Heart left ventricle (tissue), 16 donors: ENCODE data around the gene XPO1. TPM values are rescaled to one million over a fixed set of nuclear protein-coding genes. Genes with fewer than 3 reads are reported as not detected.
A peak's percentile ranks its signal among the peaks of the same experiment; 100 is the strongest.

Source experiments
- ATAC-seq, 4 donors: fragments of 200-7000 bp; cut with Tn5 transposase; one replicate each; pipeline ENCODE4 v1.9.1; 2020 to 2022; ENCODE audit warnings: moderate library complexity in 4 of 4, mild to moderate bottlenecking in 3 of 4, moderate number of reproducible peaks in 1 of 4
- DNase-seq, 5 donors: peaks; one replicate each; pipeline ENCODE4 v3.0.0-alpha.2; 2020
- H3K27ac ChIP-seq, 12 donors: fragments of 200-600 bp; sonication (generic) in 4 of 12; one replicate each; pipeline versions ENCODE4 v1.5.0 to v1.8.0; 2016 to 2022; ENCODE audit warnings: mild to moderate bottlenecking in 2 of 12
- H3K27me3 ChIP-seq, 9 donors: fragments of 200-600 bp; sonication (generic) in 2 of 9; one replicate each; pipeline versions ENCODE4 v1.5.1 to v1.8.0; 2016 to 2022; ENCODE audit warnings: mild to moderate bottlenecking in 3 of 9
- H3K36me3 ChIP-seq, 9 donors: fragments of 200-600 bp; sonication (generic) in 2 of 9; one replicate each; pipeline versions ENCODE4 v1.5.0 to v1.8.0; 2018 to 2022; ENCODE audit warnings: mild to moderate bottlenecking in 2 of 9
- H3K4me1 ChIP-seq, 12 donors: fragments of 200-600 bp; sonication (generic) in 4 of 12; one replicate each; pipeline versions ENCODE4 v1.5.0 to v1.8.0; 2016 to 2022; ENCODE audit warnings: mild to moderate bottlenecking in 3 of 12
- H3K4me3 ChIP-seq, 12 donors: fragments of 200-600 bp; sonication (generic) in 4 of 12; one replicate each; pipeline versions ENCODE4 v1.5.0 to v1.8.0; 2017 to 2022; ENCODE audit warnings: mild to moderate bottlenecking in 9 of 12, moderate library complexity in 4 of 12
- H3K9me3 ChIP-seq, 12 donors: fragments of 200-600 bp; sonication (generic) in 4 of 12; one replicate each; pipeline versions ENCODE4 v1.5.0 to v1.8.0; 2016 to 2022; ENCODE audit warnings: mild to moderate bottlenecking in 1 of 12
- CTCF ChIP-seq, 12 donors: fragments of 200-600 bp; sonication (generic) in 4 of 12; IDR thresholded peaks; one replicate each; pipeline versions ENCODE4 v1.5.0 to v1.8.0; 2018 to 2022; ENCODE audit warnings: antibody characterized with exemption in 12 of 12, mild to moderate bottlenecking in 5 of 12
- POLR2A ChIP-seq, 2 donors: fragments of 450-650 bp; IDR thresholded peaks; one replicate each; pipeline ENCODE4 v1.6.1; 2017; ENCODE audit warnings: antibody characterized with exemption in 2 of 2, mild to moderate bottlenecking in 2 of 2, moderate library complexity in 2 of 2
- WGBS, 4 donors: extraction: QIAGEN DNeasy Blood & Tissue Kit in 2 of 4; methylation state at CpG; one replicate each; pipeline versions ENCODE4 v1.1.5 to v1.1.7; 2013 to 2018; 5-methylcytosine and 5-hydroxymethylcytosine counted together
- intact Hi-C, 10 donors: fragments of 100-400 bp; cut with DNase I; formaldehyde crosslinking; loops; one replicate each; pipeline versions ENCODE4 v1.11.1 to v1.14.2; 2022
- polyA plus RNA-seq, 2 donors: library from polyadenylated mRNA; stranded (reverse); fragments of 200-250 nt; gene quantifications; one replicate each; pipeline ENCODE4 v1.2.3, GENCODE V29; 2013
- total RNA-seq, 9 donors: library from RNA; depleted of rRNA in 2 of 9; stranded (reverse); fragments of >200 nt in 2 of 9; fragmentation: NEBNext Ultra II Directional in 3 of 9; extraction: Animal tissue kit (Norgen Biotek cat#: 25700) in 3 of 9; gene quantifications; one replicate each; pipeline versions ENCODE4 v1.1.0 to v1.2.4, GENCODE V29; 2016 to 2023
- donor health status: ischemic (EF 13 %, LVEDD 7.1; RV severe dilation, severe dysfunction).
- donor health status: healthy with polysubstance abuse.
- donor health status: DM: no; HTN: yes; CAD: no.
- donor health status: DM: no; HTN: no; CAD: no.
- donor health status: ischemic (EF 25% LVEDD 6.9; RV normal size, moderate dysfunction).
- donor health status: ischemic (EF 25% LVEDD 5.7; RV mildly dilated, moderate dysfunction).
- donor health status: healthy.
- donor health status: DM: yes; HTN: yes; CAD: no.
- donor health status: ischemic (EF 35%, LVEDD 5.7; RV mildly dilated, moderate dysfunction).
- donor health status: nonischemic (EF 11% LVEDD 7.7; RV severe dilation, severe dysfunction).
- donor health status: DM: yes; HTN: yes; CAD: no.
- donor health status: PGD.
- donor health status: ischemic (EF 29% LVEDD 5.4; RV normal size, mild dysfunction).
- donor health status: nonischemic (EF 23%, LVEDD 6.1; RV moderate dilation, normal function).

Gene XPO1
- total and polyA plus RNA-seq, 11 donors, result 31.1 to 110 (median 74.6) TPM

GRCh38 chr2:61434314-61434713, 103.8 kb downstream of the XPO1 start:
- ATAC-seq (peak in 3 of 4 donors; percentile 2 to 48 (median 2)), DNase-seq (no peak)
- Histone ChIP-seq H3K4me3 (no peak overlapping the region), H3K9me3 (peaks cover 0 to 30% (median 8%) of the 10 kb centered on the region in 12 donors), H3K27me3 (no peaks in the 10 kb centered on the region), H3K36me3 (no peaks in the 10 kb centered on the region), H3K27ac (peak overlapping the region in 1 of 12 donors; percentile 7), H3K4me1 (peaks cover 0 to 55% (median 29%) of the 10 kb centered on the region in 12 donors)
- TF ChIP-seq POLR2A (IDR thresholded peaks at IDR 0.05) (no peak), CTCF (IDR thresholded peaks at IDR 0.05) (no peak)
- intact Hi-C loops, result no loop called here

- 87 to 100% (median 99%) methylated on average over 1 of the region's 1 CpG; no CpG with 5 or more reads in 1 of the 4 donors for WGBS, 4 donors
- intact Hi-C loops, result no loop called here
- TF ChIP-seq POLR2A (IDR thresholded peaks at IDR 0.05) (no peak), CTCF (IDR thresholded peaks at IDR 0.05) (no peak)
- DNase-seq (no peak), ATAC-seq (peak in 3 of 4 donors; percentile 35 to 42 (median 40))
- Histone ChIP-seq H3K9me3 (peaks cover 0 to 30% (median 8%) of the 10 kb centered on the region in 12 donors), H3K27ac (no peak overlapping the region), H3K4me3 (no peak overlapping the region), H3K4me1 (peaks cover 0 to 53% (median 28%) of the 10 kb centered on the region in 12 donors), H3K36me3 (no peaks in the 10 kb centered on the region), H3K27me3 (no peaks in the 10 kb centered on the region)
Measured at GRCh38 chr2:61433606-61434005, 104.5 kb downstream of the XPO1 start.

GRCh38 chr2:61432990-61433389, 105.2 kb downstream of the XPO1 start:
- no peak for ATAC-seq
- H3K36me3 ChIP-seq, result no peaks in the 10 kb centered on the region
- TF ChIP-seq CTCF (IDR thresholded peaks at IDR 0.05) (no peak), POLR2A (IDR thresholded peaks at IDR 0.05) (no peak)
- H3K4me3 ChIP-seq, result no peak overlapping the region
- no peaks in the 10 kb centered on the region for H3K27me3 ChIP-seq
- WGBS, 4 donors, result 97 to 100% (median 98%) methylated on average over 3 of the region's 3 CpGs
- H3K27ac ChIP-seq, result no peak overlapping the region
- intact Hi-C loops, result no loop called here
- peaks cover 0 to 26% (median 8%) of the 10 kb centered on the region in 12 donors for H3K9me3 ChIP-seq
- peaks cover 0 to 54% (median 29%) of the 10 kb centered on the region in 12 donors for H3K4me1 ChIP-seq
- no peak for DNase-seq

- TF ChIP-seq CTCF (IDR thresholded peaks at IDR 0.05) (no peak), POLR2A (IDR thresholded peaks at IDR 0.05) (no peak)
- ATAC-seq (no peak), DNase-seq (no peak)
- WGBS, 4 donors, result 96 to 98% (median 97%) methylated on average over 5 of the region's 5 CpGs
- no peak overlapping the region for H3K4me3 ChIP-seq
- no peak overlapping the region for H3K27ac ChIP-seq
- intact Hi-C loops, result no loop called here
- H3K27me3 ChIP-seq, result no peaks in the 10 kb centered on the region
- peaks cover 0 to 59% (median 28%) of the 10 kb centered on the region in 12 donors for H3K4me1 ChIP-seq
- no peaks in the 10 kb centered on the region for H3K36me3 ChIP-seq
- peaks cover 0 to 14% (median 0%) of the 10 kb centered on the region in 12 donors for H3K9me3 ChIP-seq
Measured at GRCh38 chr2:61431345-61431744, 106.8 kb downstream of the XPO1 start.

Other genes with a start within 250 kb of the XPO1 start
- 10 to 100 TPM; 48.5 to 82.8 (median 61.9) TPM for gene USP34, start 67.3 kb downstream of the XPO1 start, total RNA-seq
- 10 to 100 TPM; 33.3 to 46.2 TPM for gene USP34, start 67.3 kb downstream of the XPO1 start, polyA plus RNA-seq